Suprapubic skin (tissue), 3 donors: ENCODE results near the gene GRIK3.

Experiments used
- POLR2A ChIP-seq, 2 donors: fragments of 450-650 bp; IDR thresholded peaks; one replicate each; pipeline ENCODE4 v1.6.1; 2017; ENCODE audit warnings: antibody characterized with exemption in 2 of 2, mild to moderate bottlenecking in 2 of 2, moderate library complexity in 2 of 2
- TF ChIP-seq, protein P1 (sequence below), 2 donors: fragments of 200-600 bp in 1 of 2; fragments of 450-650 bp in 1 of 2; sonication (generic) in 1 of 2; IDR thresholded peaks; one replicate each; pipeline ENCODE4 v1.5.1; 2016 to 2019; ENCODE audit warnings: antibody characterized with exemption in 2 of 2, mild to moderate bottlenecking in 1 of 2, moderate library complexity in 1 of 2

DNA sequence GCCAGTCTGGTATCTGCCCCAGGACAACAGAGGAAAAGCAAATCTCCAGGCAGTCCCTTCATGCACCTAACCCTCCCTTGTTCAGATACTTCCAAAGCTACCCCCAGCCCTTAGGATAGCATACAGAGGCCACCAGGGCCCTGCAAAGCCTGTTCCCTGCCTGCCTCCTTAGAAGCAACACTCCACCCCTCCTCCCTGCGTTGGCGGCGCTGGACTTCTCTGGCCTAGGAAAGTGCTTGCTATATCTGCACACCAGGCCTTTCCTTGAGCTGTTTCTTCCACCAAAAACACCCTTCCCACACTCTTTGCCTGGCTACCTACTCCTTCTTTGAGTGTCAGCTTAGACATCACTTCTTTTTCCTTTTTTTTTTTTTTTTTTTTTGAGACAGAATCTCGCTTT, 61.3 kb downstream of the GRIK3 start:
- TF ChIP-seq, protein P1, sequence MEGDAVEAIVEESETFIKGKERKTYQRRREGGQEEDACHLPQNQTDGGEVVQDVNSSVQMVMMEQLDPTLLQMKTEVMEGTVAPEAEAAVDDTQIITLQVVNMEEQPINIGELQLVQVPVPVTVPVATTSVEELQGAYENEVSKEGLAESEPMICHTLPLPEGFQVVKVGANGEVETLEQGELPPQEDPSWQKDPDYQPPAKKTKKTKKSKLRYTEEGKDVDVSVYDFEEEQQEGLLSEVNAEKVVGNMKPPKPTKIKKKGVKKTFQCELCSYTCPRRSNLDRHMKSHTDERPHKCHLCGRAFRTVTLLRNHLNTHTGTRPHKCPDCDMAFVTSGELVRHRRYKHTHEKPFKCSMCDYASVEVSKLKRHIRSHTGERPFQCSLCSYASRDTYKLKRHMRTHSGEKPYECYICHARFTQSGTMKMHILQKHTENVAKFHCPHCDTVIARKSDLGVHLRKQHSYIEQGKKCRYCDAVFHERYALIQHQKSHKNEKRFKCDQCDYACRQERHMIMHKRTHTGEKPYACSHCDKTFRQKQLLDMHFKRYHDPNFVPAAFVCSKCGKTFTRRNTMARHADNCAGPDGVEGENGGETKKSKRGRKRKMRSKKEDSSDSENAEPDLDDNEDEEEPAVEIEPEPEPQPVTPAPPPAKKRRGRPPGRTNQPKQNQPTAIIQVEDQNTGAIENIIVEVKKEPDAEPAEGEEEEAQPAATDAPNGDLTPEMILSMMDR (IDR thresholded peaks at IDR 0.05), result no peak
- no peak for TF ChIP-seq POLR2A (IDR thresholded peaks at IDR 0.05)
